Testis (tissue), 3 donors: Measurements from ENCODE around the gene REPS2. TPM values are rescaled to one million over a fixed set of nuclear protein-coding genes. Genes with fewer than 3 reads are reported as not detected.

Experiments
- DNase-seq: peaks from one replicate; pipeline ENCODE4 v3.0.0-alpha.2; 2019
- H3K27ac ChIP-seq, 2 donors: fragments of 200-600 bp; sonication (generic); one replicate each; pipeline ENCODE4 v1.5.1; 2019
- H3K27me3 ChIP-seq: fragments of 200-600 bp; sonication (generic); one replicate; pipeline ENCODE4 v1.5.1; 2019
- H3K36me3 ChIP-seq: fragments of 200-600 bp; sonication (generic); one replicate; pipeline ENCODE4 v1.5.1; 2017; ENCODE audit warnings: low read depth; ENCODE audit errors: missing control alignments
- H3K4me1 ChIP-seq: fragments of 200-600 bp; sonication (generic); one replicate; pipeline ENCODE4 v1.5.1; 2019
- H3K4me3 ChIP-seq, 2 donors: fragments of 200-600 bp; sonication (generic); one replicate each; pipeline ENCODE4 v1.5.1; 2017 to 2019
- H3K9me3 ChIP-seq: fragments of 200-600 bp; sonication (generic); one replicate; pipeline ENCODE4 v1.5.1; 2017
- CTCF ChIP-seq, 3 experiments: fragments of 450-650 bp in 2 of 3; fragments of 200-600 bp in 1 of 3; sonication (generic) in 1 of 3; IDR thresholded peaks; one replicate each; pipeline ENCODE4 v1.5.1; 2016 to 2019; ENCODE audit warnings: antibody characterized with exemption in 3 of 3, mild to moderate bottlenecking in 2 of 3, moderate library complexity in 1 of 3
- POLR2A ChIP-seq: fragments of 450-650 bp; IDR thresholded peaks from one replicate; pipeline ENCODE4 v1.6.1; 2017; ENCODE audit warnings: antibody characterized with exemption, mild to moderate bottlenecking, moderate library complexity
- WGBS, 2 donors: methylation state at CpG; one replicate each; pipeline ENCODE4 v1.1.5; 2018; 5-methylcytosine and 5-hydroxymethylcytosine counted together
- intact Hi-C: fragments of 100-400 bp; cut with DNase I; formaldehyde crosslinking; loops from one replicate; pipeline ENCODE4 v1.15.1; 2023; ENCODE audit warnings: low total_unique reads
- polyA plus RNA-seq: library from polyadenylated mRNA; stranded (reverse); fragments of 350-450 nt; fragmentation: Illumina TruSeq; extraction: RNeasy Lipid Tissue Mini Kit (QIAGEN cat#74804); gene quantifications from one replicate; pipeline ENCODE4 v1.2.3, GENCODE V29; 2014; ENCODE audit warnings: low read depth, low replicate concordance; ENCODE audit not compliant: insufficient read depth
- total RNA-seq, 2 donors: library from RNA; depleted of rRNA; stranded (reverse); fragments of >200 nt; gene quantifications; one replicate each; pipeline ENCODE4 v1.2.3, GENCODE V29; 2016

REPS2 gene
- total and polyA plus RNA-seq, 3 donors from 2014 or later, result 6.7 to 19.6 (median 13.2) TPM

- DNase-seq, result no peak
- Histone ChIP-seq H3K4me3 (no peak overlapping the region), H3K27me3 (no peaks in the 10 kb centered on the region), H3K9me3 (no peaks in the 10 kb centered on the region), H3K4me1 (no peaks in the 10 kb centered on the region), H3K27ac (no peak overlapping the region), H3K36me3 (no peaks in the 10 kb centered on the region)
- no peak for TF ChIP-seq POLR2A
- TF ChIP-seq CTCF (IDR thresholded peaks at IDR 0.05), result no peak
- intact Hi-C loops, result no loop called here
- WGBS, 2 donors, result 79 to 86% methylated on average over 7 of the region's 7 CpGs
Observed at GRCh38 chrX:17047224-17047623, 100.8 kb downstream of the REPS2 start.

- Histone ChIP-seq H3K36me3 (no peaks in the 10 kb centered on the region), H3K27ac (no peak overlapping the region), H3K27me3 (no peaks in the 10 kb centered on the region), H3K9me3 (no peaks in the 10 kb centered on the region), H3K4me1 (peaks cover 5% of the 10 kb centered on the region), H3K4me3 (no peak overlapping the region)
- intact Hi-C loops, result no loop called here
- no peak for TF ChIP-seq POLR2A
- TF ChIP-seq CTCF (IDR thresholded peaks at IDR 0.05), result no peak
- DNase-seq, result no peak
Observed at GRCh38 chrX:17052210-17052609, 105.8 kb downstream of the REPS2 start.

GRCh38 chrX:17052793-17053192, 106.3 kb downstream of the REPS2 start:
- no peak overlapping the region for H3K27ac ChIP-seq
- H3K4me1 ChIP-seq, result peaks cover 5% of the 10 kb centered on the region
- H3K36me3 ChIP-seq, result no peaks in the 10 kb centered on the region
- WGBS, 2 donors, result 36 to 38% methylated on average over 2 of the region's 2 CpGs
- TF ChIP-seq POLR2A (no peak), CTCF (IDR thresholded peaks at IDR 0.05) (no peak)
- H3K27me3 ChIP-seq, result no peaks in the 10 kb centered on the region
- H3K4me3 ChIP-seq, result no peak overlapping the region
- intact Hi-C loops, result no loop called here
- DNase-seq, result no peak
- no peaks in the 10 kb centered on the region for H3K9me3 ChIP-seq

- 34 to 53% methylated on average over 5 of the region's 5 CpGs for WGBS, 2 donors
Observed at GRCh38 chrX:17053502-17053901, 107.0 kb downstream of the REPS2 start.

More at GRCh38 chrX:17053502-17053901, 107.0 kb downstream of the REPS2 start:
- Histone ChIP-seq H3K4me1 (peaks cover 5% of the 10 kb centered on the region), H3K9me3 (no peaks in the 10 kb centered on the region), H3K27me3 (no peaks in the 10 kb centered on the region), H3K4me3 (no peak overlapping the region), H3K27ac (no peak overlapping the region), H3K36me3 (no peaks in the 10 kb centered on the region)
- no peak for DNase-seq
- TF ChIP-seq CTCF (IDR thresholded peaks at IDR 0.05), result no peak
- no peak for TF ChIP-seq POLR2A
- intact Hi-C loops, result no loop called here
